Bronchial epithelial cell (primary cell): ENCODE results near the gene ZNF710. TPM values are rescaled to one million over a fixed set of nuclear protein-coding genes. Genes with fewer than 3 reads are reported as not detected.

ENCODE experiments used
- DNase-seq: peaks from one replicate; pipeline ENCODE4 v3.0.0-alpha.2; 2010; ENCODE audit warnings: low read depth
- FAIRE-seq: peaks from 2 replicates; lab custom pipeline; 2011; peaks lifted over from hg19 to GRCh38; lab: Jason Lieb, UNC
- H3K27me3 ChIP-seq: 2 replicates; pipeline ENCODE4 v1.5.1; 2011; ENCODE audit warnings: low read length; ENCODE audit not compliant: control insufficient read depth, insufficient read depth
- H3K36me3 ChIP-seq: 2 replicates; pipeline ENCODE4 v1.5.1; 2011; ENCODE audit warnings: low read length; ENCODE audit not compliant: control insufficient read depth, insufficient read depth
- H3K4me3 ChIP-seq: 2 replicates; pipeline ENCODE4 v1.5.1; 2011; ENCODE audit warnings: mild to moderate bottlenecking, low read depth, low read length, control low read depth
- CTCF ChIP-seq: IDR thresholded peaks from 2 replicates; pipeline ENCODE4 v1.5.1; 2011; ENCODE audit warnings: mild to moderate bottlenecking, moderate library complexity, low read length, control low read depth, inconsistent platforms; ENCODE audit not compliant: insufficient read depth, severe bottlenecking
- total RNA-seq: library from RNA; depleted of rRNA; stranded (reverse); fragments of >200 nt; gene quantifications from 2 replicates; pipeline ENCODE4 v1.2.1, GENCODE V29; 2014

ZNF710 gene
- total RNA-seq, 1 donor from 2014 or later: 7.6 TPM

GRCh38 chr15:90083954-90084607, 83.0 kb downstream of the ZNF710 start:
- no peak overlapping the region for H3K4me3 ChIP-seq
- FAIRE-seq: no peak
- H3K27me3 ChIP-seq: no peaks in the 10 kb centered on the region
- DNase-seq: no peak
- no peak for TF ChIP-seq CTCF
- H3K36me3 ChIP-seq: peaks cover 18% of the 10 kb centered on the region

- H3K27me3 ChIP-seq: no peaks in the 10 kb centered on the region
- FAIRE-seq (no peak), DNase-seq (no peak)
- H3K4me3 ChIP-seq: no peak overlapping the region
- no peak for TF ChIP-seq CTCF
- H3K36me3 ChIP-seq: peaks cover 16% of the 10 kb centered on the region
These were observed 83.8 kb downstream of the ZNF710 start for GRCh38 chr15:90084876-90085423.

- FAIRE-seq: no peak
- H3K27me3 ChIP-seq: no peaks in the 10 kb centered on the region
- no peak for TF ChIP-seq CTCF
- DNase-seq: no peak
- no peak overlapping the region for H3K4me3 ChIP-seq
- H3K36me3 ChIP-seq: peaks cover 11% of the 10 kb centered on the region
These were observed 84.4 kb downstream of the ZNF710 start for GRCh38 chr15:90085565-90085964.

GRCh38 chr15:90086868-90087268, 85.7 kb downstream of the ZNF710 start:
- no peak for FAIRE-seq
- H3K36me3 ChIP-seq: peaks cover 14% of the 10 kb centered on the region
- H3K4me3 ChIP-seq: no peak overlapping the region
- H3K27me3 ChIP-seq: no peaks in the 10 kb centered on the region
- TF ChIP-seq CTCF: peak; percentile 83
- peak; percentile 43 for DNase-seq

- DNase-seq (no peak), FAIRE-seq (no peak)
- TF ChIP-seq CTCF: peak; percentile 45
- peaks cover 14% of the 10 kb centered on the region for H3K36me3 ChIP-seq
- H3K27me3 ChIP-seq: no peaks in the 10 kb centered on the region
- H3K4me3 ChIP-seq: no peak overlapping the region
These were observed 86.5 kb downstream of the ZNF710 start for GRCh38 chr15:90087454-90088154.
